GM18873 (cell line): ENCODE measurements around the gene HDAC5.

ENCODE experiments used
- ATAC-seq: cut with Tn5 transposase; IDR thresholded peaks from one replicate; pipeline ENCODE4 v1.9.1; 2021; ENCODE audit warnings: mild to moderate bottlenecking, moderate library complexity, moderate number of reproducible peaks; ENCODE audit not compliant: unreplicated experiment, low FRiP score

The HDAC5 gene

GRCh38 chr17:44092051-44092450, 31.4 kb downstream of the HDAC5 start:
- ATAC-seq, result no peak

- ATAC-seq, result no peak
Measured at GRCh38 chr17:44091200-44091997, 32.0 kb downstream of the HDAC5 start.

- ATAC-seq, result no peak
Measured at GRCh38 chr17:44088254-44088653, 35.2 kb downstream of the HDAC5 start.

- no peak for ATAC-seq
Measured at GRCh38 chr17:44087319-44087718, 36.1 kb downstream of the HDAC5 start.

- no peak for ATAC-seq
Measured at GRCh38 chr17:44086364-44087311, 36.8 kb downstream of the HDAC5 start.

GRCh38 chr17:44085908-44086307, 37.5 kb downstream of the HDAC5 start:
- ATAC-seq, result no peak

GRCh38 chr17:44084921-44085320, 38.5 kb downstream of the HDAC5 start:
- ATAC-seq, result no peak

GRCh38 chr17:44084131-44084538, 39.3 kb downstream of the HDAC5 start:
- no peak for ATAC-seq

- no peak for ATAC-seq
Measured at GRCh38 chr17:44083250-44083849, 40.1 kb downstream of the HDAC5 start.

GRCh38 chr17:44082256-44082927, 41.0 kb downstream of the HDAC5 start:
- no peak for ATAC-seq

GRCh38 chr17:44081681-44082080, 41.8 kb downstream of the HDAC5 start:
- no peak for ATAC-seq

GRCh38 chr17:44079877-44080821, 43.3 kb downstream of the HDAC5 start:
- ATAC-seq, result no peak

- ATAC-seq, result no peak
Measured at GRCh38 chr17:44078412-44078811, 45.0 kb downstream of the HDAC5 start.

GRCh38 chr17:44077595-44077909, 45.9 kb downstream of the HDAC5 start:
- ATAC-seq, result no peak

GRCh38 chr17:44076716-44077594, 46.5 kb downstream of the HDAC5 start:
- ATAC-seq, result no peak

- no peak for ATAC-seq
Measured at GRCh38 chr17:44075598-44076293, 47.7 kb downstream of the HDAC5 start.

GRCh38 chr17:44074911-44075285, 48.5 kb downstream of the HDAC5 start:
- ATAC-seq, result no peak
